GM12801 (cell line): ENCODE measurements around the gene MGST1.

Source experiments
- TF ChIP-seq, protein P1 (sequence below): IDR thresholded peaks from one replicate; pipeline ENCODE4 v1.5.1; 2011; ENCODE audit warnings: control low read depth; ENCODE audit not compliant: insufficient read length; ENCODE audit errors: extremely low read depth

The MGST1 gene

GRCh38 chr12:16331998-16332397 is 15.4 kb upstream of the MGST1 start:
- TF ChIP-seq, protein P1, sequence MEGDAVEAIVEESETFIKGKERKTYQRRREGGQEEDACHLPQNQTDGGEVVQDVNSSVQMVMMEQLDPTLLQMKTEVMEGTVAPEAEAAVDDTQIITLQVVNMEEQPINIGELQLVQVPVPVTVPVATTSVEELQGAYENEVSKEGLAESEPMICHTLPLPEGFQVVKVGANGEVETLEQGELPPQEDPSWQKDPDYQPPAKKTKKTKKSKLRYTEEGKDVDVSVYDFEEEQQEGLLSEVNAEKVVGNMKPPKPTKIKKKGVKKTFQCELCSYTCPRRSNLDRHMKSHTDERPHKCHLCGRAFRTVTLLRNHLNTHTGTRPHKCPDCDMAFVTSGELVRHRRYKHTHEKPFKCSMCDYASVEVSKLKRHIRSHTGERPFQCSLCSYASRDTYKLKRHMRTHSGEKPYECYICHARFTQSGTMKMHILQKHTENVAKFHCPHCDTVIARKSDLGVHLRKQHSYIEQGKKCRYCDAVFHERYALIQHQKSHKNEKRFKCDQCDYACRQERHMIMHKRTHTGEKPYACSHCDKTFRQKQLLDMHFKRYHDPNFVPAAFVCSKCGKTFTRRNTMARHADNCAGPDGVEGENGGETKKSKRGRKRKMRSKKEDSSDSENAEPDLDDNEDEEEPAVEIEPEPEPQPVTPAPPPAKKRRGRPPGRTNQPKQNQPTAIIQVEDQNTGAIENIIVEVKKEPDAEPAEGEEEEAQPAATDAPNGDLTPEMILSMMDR: no peak

GRCh38 chr12:16335838-16336237 is 11.6 kb upstream of the MGST1 start:
- TF ChIP-seq, protein P1: no peak

DNA sequence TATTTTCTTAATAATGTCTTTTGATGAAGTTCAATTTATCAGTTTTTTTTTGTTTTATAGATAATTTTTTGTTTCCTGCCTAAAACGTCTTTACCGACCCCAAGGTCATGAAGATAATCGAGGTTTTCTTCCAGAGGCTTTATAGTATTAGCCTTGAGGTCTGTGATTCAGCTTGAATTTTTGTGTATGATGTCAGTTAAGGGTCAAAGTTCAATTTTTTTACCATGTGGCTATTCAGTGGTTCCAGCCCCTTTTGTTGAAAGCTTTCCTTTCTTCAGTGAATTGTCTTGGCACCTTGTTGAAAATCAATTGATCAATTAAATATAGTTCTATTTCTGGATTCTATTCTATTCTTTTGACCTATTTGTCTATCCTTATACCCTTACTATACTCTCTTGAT is 3.2 kb upstream of the MGST1 start:
- TF ChIP-seq, protein P1: no peak

DNA sequence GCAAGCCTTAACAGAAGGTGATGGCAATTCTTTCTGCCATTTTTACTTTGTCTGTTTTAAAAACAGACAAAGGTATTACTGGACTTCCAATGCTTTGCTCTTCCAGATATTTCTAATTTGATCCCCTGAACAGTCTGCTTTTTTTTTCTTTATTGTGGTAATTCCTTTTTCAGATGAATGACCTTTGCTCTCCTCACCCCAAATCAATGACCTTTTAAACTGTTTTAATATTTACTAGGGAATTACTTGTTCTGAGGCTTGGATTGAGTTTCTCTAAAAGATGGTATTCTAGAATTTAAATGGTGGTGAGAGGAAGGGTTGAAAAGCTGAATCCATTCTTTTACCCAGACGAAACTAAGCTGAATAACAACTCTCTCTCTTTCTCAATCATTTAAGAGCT is 2.3 kb upstream of the MGST1 start:
- TF ChIP-seq, protein P1: no peak

DNA sequence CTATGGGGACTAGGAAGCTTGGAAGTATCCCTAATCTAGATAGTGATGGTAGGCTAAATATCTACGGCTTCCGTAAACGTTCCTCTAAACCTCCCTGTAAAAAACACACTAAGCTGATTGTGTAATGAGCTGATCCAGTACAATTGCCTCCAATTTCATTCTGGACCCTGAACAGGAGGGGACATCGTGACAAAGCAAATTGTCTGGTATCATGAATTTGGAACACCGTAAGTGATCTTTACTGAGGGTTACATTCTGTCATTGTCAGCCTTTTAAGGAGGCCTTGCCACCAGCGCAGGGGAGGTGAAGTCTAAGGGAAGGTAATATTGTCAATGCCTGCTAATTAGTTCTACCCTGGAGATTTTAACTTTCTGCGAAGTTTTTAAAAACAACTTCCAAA is 487 bp upstream of the MGST1 start:
- TF ChIP-seq, protein P1: no peak

- TF ChIP-seq, protein P1: no peak
Measured at GRCh38 chr12:16348435-16349130, 1.1 kb downstream of the MGST1 start.

GRCh38 chr12:16349131-16349460 is 1.7 kb downstream of the MGST1 start:
- TF ChIP-seq, protein P1: no peak
